TTC549 (cell line): ENCODE results near the gene RPP14.
A peak's percentile ranks its signal among the peaks of the same experiment; 100 is the strongest.

Source experiments
- FAIRE-seq: peaks from 2 replicates; lab custom pipeline; 2012; peaks lifted over from hg19 to GRCh38; lab: Jason Lieb, UNC

RPP14 gene

DNA sequence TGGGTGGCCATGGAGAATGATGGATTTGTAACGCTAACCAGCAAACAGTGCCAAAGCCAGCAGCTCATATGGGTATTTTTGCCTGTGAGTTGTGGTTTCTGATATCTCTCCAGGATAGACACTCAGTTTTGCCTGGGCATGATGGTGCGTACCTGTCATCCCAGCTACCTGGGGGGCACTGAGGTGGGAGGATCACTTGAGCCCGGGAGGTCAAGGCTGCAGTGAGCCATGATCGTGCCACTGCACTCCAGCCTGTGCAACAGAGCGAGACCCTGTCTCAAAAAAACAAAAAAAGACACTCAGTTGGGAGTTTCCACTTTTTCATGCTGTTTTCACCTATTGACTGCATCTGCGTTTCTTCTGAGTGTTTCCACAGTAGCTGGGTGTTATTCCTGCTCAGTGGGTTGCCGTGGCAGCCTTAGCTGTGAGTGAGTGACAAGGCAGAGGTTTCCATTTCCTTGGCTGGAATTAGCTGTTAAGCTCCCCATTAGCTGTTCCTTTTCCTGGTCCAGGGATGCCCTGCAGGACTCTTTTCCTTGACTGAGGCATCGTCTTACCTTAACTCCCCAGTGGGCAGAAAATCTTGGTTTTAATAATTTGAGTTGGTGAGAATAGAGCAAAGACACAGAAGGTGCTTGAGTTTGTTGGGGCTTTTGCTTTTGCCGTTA, 14.2 kb upstream of the RPP14 start:
- FAIRE-seq, result no peak

DNA sequence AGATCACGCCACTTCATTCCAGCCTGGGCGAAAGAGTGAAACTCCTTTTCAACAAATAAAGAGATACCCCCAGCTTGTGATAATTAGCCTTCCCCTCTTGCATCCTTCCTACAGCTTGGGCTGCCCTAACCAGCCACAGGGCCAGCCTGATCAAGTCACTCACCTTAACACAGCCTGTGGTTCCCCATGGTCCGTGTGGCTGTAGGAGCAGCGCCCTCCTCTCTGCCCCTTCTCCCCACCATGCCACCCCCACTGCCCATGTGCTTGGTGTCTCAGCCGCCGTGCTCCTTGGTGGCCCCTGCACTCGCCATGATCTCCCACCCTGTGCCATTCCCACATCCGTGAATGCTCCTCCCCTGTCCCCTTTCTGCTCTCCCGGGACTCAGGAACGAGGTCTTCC, 13.2 kb upstream of the RPP14 start:
- no peak for FAIRE-seq

DNA sequence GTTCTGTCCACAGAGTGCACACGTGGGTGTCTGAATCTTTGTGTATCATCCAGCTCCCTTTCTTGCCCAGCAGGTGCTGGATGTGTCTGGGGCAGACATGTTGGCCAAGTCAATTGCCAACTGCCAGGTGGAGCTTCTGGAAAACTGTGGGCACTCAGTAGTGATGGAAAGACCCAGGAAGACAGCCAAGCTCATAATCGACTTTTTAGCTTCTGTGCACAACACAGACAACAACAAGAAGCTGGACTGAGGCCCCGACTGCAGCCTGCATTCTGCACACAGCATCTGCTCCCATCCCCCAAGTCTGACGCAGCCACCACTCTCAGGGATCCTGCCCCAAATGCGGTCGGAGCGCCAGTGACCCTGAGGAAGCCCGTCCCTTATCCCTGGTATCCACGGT, 12.5 kb upstream of the RPP14 start:
- no peak for FAIRE-seq

DNA sequence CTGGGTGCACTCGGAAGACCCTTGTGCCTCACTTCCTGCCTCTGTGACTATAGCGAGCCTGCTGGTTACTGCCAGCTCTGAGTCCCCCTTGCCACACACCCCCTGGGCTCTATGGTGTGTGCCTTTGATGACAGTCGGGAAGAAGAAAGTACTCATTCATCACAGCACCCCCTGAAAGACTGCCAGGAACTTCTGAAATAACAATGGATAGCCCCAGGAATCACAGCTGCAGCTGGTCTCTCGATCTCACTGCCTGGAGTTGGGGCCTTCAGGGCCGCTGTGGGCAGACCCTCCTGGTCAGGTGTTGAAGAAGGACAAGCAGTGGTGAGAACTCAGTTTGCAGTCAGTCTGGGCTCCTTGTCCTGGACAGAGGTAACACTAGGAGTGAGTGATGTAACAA, 9.8 kb upstream of the RPP14 start:
- FAIRE-seq, result no peak

DNA sequence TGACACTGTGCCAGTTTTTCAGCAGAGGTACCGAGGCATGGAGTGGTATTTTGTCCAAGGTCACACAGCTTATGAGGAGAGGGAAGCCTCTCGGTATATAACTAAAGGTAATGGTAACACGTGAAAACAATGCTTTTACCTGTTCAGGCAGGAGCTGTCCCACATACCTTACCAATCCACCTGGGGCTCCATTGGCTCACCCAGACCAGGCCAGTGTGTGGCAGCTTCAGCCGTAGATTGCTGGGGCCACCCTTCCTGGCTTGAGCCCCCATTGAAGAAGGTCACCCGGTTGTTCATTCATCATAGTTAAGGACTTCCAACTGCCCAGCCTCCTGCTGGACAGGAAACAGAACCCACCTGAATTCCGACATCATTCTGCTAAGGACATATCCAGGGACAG, 9.2 kb upstream of the RPP14 start:
- FAIRE-seq, result no peak

DNA sequence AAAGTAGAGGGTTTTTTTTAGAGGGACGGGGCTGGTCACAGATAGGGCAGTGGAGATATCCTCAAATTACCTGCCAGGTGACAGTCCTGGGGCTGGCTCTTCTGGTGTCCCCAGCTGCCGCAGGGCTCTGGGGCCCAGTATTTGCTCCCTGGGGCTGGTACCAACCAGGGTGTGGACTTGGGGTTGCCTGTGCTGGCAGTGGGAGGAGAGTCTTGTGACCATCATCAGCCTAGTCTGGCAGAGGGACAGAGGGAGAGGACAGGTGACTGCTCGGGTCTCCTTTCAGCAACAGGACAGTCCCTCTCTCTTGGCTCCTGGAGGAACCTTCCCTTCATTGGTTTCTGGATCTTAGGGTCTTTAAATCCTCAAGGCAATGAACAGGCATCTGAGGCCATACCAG, 7.9 kb upstream of the RPP14 start:
- no peak for FAIRE-seq

DNA sequence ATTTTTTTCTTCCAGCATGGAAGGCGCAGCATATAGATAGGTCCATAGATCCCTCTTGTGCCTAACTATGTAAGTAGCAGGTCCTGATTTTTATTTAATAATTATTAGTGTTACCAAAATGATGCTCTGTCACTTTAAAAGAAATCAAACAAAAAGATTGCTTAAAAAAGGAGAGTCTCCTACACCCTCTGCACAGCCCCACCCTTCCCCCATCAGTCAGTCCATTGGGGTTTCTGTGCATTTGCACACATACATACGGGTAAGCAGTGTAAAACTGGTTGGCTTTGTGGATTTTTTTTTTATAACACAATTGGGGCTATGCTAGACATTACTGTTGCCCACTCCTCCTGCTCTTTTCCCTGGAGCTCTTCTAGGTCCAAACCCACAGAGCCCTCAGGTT, 7.0 kb upstream of the RPP14 start:
- FAIRE-seq, result no peak

DNA sequence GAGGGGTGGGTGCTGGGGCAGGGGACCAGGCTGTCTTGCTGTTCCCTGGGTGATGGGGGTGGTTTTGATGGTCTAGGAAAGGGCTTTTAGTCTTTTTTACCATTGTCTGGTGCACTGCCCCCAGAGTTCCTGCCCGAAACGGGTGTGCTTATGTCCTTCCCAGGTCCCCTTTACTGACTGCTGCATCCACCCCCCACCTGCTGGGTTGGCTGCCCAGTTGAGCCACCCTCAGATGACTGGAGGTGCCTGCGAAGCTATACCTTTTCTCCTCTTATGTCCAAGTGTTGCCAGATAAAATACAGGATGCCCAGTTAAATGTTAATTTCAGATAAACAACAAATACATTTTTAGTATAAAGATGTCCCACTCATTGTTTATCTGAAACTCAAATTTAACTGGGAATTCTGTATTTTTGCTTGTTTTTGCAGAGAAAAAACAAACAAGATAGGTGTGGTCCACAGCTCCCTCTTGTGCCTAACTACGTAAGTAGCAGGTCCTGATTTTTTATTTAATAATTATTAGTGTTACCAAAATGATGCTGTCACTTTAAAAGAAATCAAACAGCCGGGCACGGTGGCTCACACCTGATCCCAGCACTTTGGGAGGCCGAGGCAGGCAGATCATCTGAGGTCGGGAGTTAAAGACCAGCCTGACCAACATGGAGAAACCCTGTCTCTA, 6.1 kb upstream of the RPP14 start:
- FAIRE-seq, result peak; percentile 65

DNA sequence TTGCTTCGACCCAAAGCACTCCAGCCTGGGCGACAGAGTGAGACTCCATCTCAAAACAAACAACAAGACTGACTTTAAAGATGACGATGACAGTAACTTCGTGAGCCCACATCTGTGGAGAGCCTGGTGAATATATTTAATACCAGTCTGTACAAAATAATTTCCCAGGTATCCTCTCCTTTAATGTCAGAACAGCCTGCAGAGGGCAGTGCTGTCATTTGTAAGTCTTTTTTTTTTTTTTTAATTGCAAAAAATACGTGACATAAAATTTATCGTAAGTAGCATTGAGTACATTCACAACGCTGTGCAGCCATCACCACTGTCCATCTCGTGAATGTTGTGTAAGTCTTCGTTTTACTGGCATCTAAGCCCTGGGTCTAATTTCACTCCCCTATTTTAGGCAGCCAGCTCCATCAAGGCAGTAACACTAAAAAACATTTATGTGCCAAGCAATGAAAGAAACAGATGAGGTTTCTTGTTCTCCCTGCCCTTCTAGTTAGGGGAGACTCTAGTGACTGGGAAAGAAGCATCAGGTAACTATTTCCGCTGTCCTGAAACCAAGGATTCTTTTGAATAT, 1.7 kb downstream of the RPP14 start:
- FAIRE-seq, result no peak

DNA sequence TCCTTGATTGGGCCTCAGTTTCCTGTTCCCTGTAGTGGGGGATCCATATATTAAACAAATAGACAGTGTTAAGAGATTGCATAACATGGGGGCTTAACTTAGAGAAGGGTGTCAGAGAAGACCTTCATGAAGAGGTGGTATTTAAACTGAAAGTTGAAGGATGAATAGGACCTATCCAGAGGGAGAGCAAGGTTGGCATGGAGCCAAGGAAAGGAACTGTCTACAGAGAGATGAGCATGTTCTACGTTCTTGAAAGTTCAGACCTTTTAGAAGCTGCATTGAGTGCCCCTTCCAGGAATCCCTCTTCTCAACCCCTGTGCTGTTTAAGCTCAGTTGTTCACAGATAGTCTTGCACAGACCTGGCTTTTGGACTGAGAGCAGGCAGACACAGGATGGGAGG, 2.7 kb downstream of the RPP14 start:
- no peak for FAIRE-seq

DNA sequence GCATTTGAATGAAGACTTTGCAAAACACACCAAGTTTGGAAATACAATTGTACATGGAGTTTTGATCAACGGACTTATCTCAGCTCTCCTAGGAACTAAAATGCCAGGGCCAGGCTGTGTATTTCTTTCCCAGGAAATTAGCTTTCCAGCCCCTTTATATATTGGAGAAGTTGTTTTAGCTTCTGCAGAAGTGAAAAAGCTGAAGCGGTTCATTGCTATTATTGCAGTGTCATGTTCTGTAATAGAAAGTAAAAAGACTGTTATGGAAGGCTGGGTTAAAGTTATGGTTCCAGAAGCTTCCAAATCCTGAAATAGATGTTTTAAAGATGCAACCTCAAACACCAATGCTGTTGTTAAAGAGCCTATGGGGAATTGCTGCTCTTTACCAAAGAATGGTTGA, 11.8 kb downstream of the RPP14 start:
- FAIRE-seq, result no peak

DNA sequence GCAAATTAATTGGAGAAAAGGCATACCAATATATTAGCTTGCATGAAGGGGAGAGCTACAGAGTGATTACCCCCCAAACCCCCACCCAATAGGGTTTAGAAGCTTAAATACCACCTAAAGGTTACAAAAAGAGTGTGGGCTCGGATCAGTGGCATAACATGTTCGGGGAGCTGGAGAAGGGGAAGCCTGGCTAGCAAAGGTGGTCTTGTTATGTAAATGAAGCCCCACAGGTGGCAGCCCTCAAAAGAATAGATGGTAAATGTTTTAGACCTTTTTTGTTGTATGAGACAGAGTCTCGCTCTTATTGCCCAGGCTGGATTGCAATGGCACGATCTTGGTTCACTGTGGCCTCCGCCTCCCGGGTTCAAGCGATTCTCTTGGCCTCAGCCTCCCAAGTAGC, 15.7 kb downstream of the RPP14 start:
- no peak for FAIRE-seq

DNA sequence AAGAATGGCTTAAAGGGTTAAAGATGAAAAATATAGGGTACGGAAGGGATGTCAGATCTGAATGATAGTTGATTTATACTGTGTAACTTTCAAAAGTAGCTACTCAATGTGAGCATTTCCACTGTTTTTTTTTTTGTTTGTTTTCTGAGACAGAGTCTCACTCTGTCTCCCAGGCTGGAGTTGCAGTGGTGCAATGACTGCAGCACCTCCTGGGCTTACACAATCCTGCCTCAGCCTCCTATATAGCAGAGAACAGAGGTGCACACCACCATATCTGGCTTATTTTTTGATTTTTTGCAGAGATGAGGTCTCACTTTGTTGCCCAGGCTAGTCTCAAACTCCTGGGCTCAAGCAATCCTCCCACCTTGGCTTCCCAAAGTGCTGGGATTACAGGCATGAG, 16.7 kb downstream of the RPP14 start:
- no peak for FAIRE-seq

DNA sequence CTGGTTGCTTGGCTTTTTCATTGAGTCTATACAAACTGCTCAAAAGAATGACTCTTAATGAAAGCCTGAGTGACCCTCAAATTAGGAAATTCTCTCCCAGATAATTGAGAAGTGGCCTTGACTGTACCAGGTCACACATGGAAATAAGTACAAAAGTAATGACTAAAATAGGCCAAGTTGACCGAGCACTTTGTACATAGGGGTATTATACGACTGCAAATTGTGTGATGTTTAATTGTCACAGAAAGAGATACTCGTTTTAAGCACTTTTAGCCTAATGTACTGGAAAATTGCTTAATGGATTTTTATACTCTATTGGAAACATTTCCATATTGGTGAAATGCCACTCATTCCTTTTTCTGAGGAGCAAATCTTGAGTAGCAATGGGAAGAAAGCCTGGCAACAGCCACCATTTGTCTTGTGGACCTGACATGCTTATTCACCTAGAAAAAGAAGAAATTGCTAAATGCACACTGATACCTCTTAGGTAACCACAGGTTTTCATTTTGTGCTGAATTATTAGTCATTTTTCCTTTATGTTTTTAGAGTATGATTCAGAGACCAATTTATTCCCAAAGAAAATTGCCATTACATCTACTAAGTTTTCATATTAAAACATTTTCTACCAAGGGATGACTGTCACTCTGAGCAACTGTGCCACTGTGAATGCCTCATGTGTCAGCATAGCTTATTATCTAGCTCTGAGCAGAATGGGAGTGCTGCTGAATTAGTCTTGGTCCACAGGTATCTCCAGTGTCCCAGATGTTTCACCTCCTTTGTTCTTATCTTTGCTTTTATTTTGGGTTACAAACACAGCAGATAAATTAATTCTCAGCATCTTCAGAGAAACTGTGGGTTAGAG, 17.7 kb downstream of the RPP14 start:
- FAIRE-seq, result no peak

DNA sequence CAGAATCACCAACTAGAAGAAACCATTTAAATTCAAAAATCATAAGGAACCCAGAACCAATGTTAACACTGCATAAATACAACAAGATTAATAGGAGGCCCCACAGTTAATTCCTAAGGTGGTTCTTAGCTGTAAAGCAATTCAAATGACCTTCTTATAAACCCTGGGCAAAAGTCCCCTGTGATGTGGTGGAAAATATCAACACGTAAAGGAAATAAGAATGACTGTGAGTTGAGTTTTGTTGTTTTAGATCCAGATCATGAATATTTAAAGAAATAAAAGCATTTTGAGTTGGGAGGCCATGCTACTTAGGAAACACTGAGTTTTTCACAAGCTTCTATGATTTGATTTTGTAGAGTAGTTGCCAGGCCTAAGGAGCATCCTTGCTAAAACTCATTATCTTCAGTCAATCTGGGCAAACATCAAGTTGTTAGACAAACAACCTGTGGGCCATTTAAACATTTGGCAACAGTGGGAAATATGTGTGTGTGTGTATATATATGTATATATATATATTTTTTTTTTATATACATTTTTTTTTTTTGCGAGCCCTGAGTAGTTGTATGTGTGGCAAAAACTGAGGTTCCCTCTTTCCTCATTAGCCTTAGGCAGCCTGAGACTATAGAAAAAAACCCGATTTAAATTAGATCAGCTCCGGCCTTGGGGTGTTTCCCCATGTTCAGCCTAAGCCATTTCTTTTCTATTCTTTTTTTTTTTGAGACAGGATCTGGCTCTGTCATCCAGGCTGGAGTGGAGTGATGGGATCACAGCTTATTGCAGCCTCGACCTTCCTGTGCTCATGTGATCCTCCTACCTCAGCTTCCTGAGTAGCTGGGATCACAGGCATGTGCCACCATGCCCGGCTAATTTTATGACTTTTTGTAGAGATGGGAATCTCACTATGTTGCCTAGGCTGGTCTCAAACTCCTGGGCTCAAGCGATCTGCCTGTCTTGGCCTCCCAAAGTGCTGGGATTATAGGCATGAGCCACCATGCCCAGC, 18.6 kb downstream of the RPP14 start:
- FAIRE-seq, result no peak

DNA sequence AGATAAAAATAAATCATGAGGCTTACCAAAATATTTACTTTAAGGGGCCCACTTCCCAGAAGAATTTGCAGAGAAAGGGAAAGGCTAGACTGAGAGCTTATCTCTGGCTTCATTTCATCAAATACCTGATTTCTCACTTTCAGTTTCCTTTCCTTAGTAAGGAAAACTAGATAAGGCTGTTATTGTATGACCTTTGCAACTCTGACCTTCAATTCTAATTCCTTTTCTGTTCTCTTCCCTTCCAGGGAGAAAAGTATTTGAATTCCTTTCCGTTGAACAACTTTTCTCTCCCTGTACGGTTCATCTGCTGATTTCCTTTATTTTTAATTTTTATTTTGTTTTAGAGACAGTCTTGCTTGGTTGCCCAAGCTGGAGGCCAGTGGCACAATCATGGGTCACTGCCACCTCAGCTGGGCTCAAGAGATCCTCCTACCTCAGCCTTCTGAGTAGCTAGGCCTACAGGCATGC, 19.5 kb downstream of the RPP14 start:
- no peak for FAIRE-seq

DNA sequence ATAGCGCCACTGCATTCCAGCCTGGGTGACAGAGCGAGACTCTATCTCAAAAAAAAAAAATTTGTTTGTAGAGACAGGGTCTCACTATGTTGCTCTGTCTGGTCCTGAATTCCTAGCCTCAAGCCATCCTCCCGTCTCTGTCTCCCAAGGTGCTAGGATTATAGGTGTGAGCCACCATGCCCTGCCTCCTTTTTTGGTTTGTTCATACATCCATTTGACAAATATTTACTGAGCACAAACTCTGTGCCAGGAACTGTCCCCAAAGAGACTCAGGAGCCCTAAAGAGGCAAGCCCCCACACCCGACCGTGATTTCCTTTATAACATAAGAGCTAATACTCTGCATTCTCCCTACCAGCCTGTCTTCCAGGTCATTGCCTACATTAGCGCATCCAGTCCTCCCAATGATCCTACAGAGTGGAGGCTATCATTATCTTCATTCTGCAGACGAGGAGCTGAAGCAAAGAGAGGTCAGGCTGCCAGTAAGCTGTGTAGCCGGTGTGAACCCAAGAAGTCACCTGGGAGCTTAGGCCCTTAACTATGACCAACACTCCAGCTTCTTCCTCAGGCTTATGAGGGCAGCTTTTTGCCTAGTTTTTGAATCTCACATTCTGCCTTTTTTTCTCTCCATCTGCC, 20.3 kb downstream of the RPP14 start:
- FAIRE-seq, result no peak

DNA sequence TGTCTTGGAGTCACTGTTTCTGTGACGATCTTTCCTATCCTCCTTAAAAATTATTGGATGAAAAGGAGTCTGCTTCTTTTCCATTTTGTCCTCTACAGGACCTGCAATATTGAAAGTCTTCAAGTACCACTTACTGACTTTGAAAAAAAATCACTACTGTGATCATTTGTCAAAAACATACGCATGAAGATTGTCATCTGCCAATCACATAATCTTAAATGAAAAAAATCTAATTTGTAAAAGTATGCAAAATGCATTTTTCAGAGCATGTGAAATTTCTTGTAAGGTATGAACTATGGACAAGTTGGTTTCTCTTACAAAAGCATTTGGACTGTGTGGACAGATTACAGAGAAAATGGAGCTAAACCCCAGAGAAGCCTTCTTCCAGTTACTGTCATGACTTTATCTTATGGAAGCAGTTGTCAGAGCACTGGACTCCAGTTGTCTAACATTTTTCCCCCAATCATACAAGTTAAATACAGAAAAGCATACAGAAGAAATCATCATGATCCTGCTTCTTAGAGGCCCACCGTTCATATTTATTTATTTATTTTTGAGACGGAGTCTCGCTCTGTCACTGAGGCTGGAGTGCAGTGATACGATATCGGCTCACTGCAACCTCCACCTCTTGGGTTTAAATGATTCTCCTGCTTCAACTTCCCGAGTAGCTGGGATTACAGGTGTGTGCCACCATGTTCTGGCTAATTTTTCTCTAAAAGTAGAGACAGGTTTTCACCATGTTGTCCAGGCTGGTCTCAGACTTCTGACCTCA, 23.3 kb downstream of the RPP14 start:
- FAIRE-seq, result no peak

DNA sequence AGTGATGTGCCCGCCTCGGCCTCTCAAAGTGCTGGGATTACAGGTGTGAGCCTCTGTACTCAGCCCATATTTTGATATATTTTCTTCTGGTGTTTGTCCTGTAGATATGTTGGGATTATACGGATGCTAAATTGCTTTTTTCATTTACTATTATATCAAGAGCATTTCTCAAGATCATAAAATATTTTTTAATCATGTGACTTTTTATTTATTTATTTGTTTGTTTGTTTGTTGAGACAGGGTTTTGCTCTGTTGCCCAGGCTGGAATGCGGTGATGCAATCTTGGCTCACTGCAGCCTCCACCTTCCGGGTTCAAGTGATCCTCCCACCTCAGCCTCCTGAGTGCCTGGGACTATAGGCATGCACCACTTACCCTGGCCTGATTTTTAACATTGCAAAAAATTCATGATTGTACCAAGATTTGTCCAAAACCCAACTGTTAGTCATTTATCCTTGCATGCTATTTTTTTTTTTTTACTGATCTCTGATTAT, 23.9 kb downstream of the RPP14 start:
- no peak for FAIRE-seq

DNA sequence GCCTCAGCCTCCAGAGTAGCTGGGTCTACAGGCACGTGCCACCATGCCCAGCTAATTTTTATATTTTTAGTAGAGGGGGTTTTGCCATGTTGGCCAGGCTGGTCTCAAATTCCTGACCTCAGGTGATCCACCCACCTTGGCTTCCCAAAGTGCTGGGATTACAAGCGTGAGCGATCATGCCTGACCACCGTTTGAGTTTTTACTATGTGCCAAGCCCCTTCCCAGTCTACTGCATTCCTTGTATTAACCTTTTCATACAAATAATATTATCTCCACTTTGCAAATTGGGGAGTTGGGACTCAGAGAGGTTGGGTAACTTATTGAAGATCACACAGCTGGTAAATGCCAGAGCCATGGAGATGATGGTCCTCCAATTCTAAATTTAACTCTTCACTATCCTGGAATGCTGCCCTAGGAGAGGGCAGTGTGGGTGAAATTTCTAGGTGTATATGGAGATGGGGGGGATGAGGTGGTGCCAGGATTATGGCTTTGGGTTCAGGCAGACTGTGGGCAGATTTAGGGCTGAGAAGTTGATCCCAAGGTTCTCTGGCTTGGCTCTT, 25.6 kb downstream of the RPP14 start:
- FAIRE-seq, result no peak
